ENCODE data around the gene PTP4A2. TPM values are rescaled to one million over a fixed set of nuclear protein-coding genes. Genes with fewer than 3 reads are reported as not detected.

Gene PTP4A2
- total and polyA plus RNA-seq, 11 donors, result 74.4 to 354 (median 242) TPM

GRCh38 chr1:31920956-31921355 lies 17.2 kb downstream of the PTP4A2 start:
- ATAC-seq (no peak), DNase-seq (no peak)
- Histone ChIP-seq H3K27ac (peak overlapping the region in 1 of 12 donors; percentile 28), H3K4me1 (peaks cover 10 to 59% (median 42%) of the 10 kb centered on the region in 12 donors), H3K27me3 (no peaks in the 10 kb centered on the region), H3K4me3 (no peak overlapping the region), H3K9me3 (peaks cover 0 to 7% (median 0%) of the 10 kb centered on the region in 12 donors), H3K36me3 (peaks cover 0 to 38% (median 29%) of the 10 kb centered on the region in 9 donors)
- 62 to 80% (median 66%) methylated on average over 2 of the region's 2 CpGs for WGBS, 4 donors
- TF ChIP-seq POLR2A (IDR thresholded peaks at IDR 0.05) (no peak), CTCF (IDR thresholded peaks at IDR 0.05) (no peak)
- intact Hi-C loops (cut with DNase I), result no loop called here

- ATAC-seq, result no peak
- 94 to 97% (median 95%) methylated on average over 10 of the region's 10 CpGs for WGBS, 4 donors
These were observed 18.6 kb downstream of the PTP4A2 start for GRCh38 chr1:31919591-31919990.

GRCh38 chr1:31915438-31915837 lies 22.7 kb downstream of the PTP4A2 start:
- no peak for DNase-seq
- Histone ChIP-seq H3K27ac (no peak overlapping the region), H3K4me3 (no peak overlapping the region), H3K4me1 (peaks cover 0 to 37% (median 9%) of the 10 kb centered on the region in 12 donors), H3K36me3 (peaks cover 0 to 86% (median 75%) of the 10 kb centered on the region in 9 donors), H3K27me3 (no peaks in the 10 kb centered on the region), H3K9me3 (peaks cover 0 to 7% (median 0%) of the 10 kb centered on the region in 12 donors)
- intact Hi-C loops (cut with DNase I), result no loop called here
- TF ChIP-seq POLR2A (IDR thresholded peaks at IDR 0.05), result no peak
- no peak for TF ChIP-seq CTCF (IDR thresholded peaks at IDR 0.05)
- ATAC-seq, result no peak
- WGBS, 4 donors, result 83 to 99% (median 96%) methylated on average over 4 of the region's 4 CpGs

More at GRCh38 chr1:31919591-31919990, 18.6 kb downstream of the PTP4A2 start:
- Histone ChIP-seq H3K36me3 (peaks cover 0 to 51% (median 42%) of the 10 kb centered on the region in 9 donors), H3K9me3 (peaks cover 0 to 7% (median 0%) of the 10 kb centered on the region in 12 donors), H3K27me3 (no peaks in the 10 kb centered on the region), H3K27ac (no peak overlapping the region), H3K4me3 (no peak overlapping the region), H3K4me1 (peaks cover 5 to 45% (median 28%) of the 10 kb centered on the region in 12 donors)
- no peak for DNase-seq
- TF ChIP-seq CTCF (IDR thresholded peaks at IDR 0.05) (no peak), POLR2A (IDR thresholded peaks at IDR 0.05) (no peak)
- intact Hi-C loops (cut with DNase I), result no loop called here

- H3K4me3 ChIP-seq, result no peak overlapping the region
- TF ChIP-seq POLR2A (IDR thresholded peaks at IDR 0.05), result no peak
- TF ChIP-seq CTCF (IDR thresholded peaks at IDR 0.05), result no peak
- H3K4me1 ChIP-seq, result peaks cover 0 to 39% (median 9%) of the 10 kb centered on the region in 12 donors
- no peak for ATAC-seq
- WGBS, 4 donors, result 90 to 95% (median 94%) methylated on average over 3 of the region's 3 CpGs
- no peak overlapping the region for H3K27ac ChIP-seq
- H3K27me3 ChIP-seq, result no peaks in the 10 kb centered on the region
- no peak for DNase-seq
- intact Hi-C loops (cut with DNase I), result no loop called here
- no peaks in the 10 kb centered on the region for H3K9me3 ChIP-seq
- H3K36me3 ChIP-seq, result peaks cover 0 to 99% (median 90%) of the 10 kb centered on the region in 9 donors
These were observed 24.2 kb downstream of the PTP4A2 start for GRCh38 chr1:31913968-31914367.
